ENCODE data around the gene NPTN. TPM values are rescaled to one million over a fixed set of nuclear protein-coding genes. Genes with fewer than 3 reads are reported as not detected.

The NPTN gene
- total and polyA plus RNA-seq, 2 of the 13 experiments (the other 11 are each of a cell fraction or from before 2014, with no cell fraction given) = 78.0 to 110 TPM

DNA sequence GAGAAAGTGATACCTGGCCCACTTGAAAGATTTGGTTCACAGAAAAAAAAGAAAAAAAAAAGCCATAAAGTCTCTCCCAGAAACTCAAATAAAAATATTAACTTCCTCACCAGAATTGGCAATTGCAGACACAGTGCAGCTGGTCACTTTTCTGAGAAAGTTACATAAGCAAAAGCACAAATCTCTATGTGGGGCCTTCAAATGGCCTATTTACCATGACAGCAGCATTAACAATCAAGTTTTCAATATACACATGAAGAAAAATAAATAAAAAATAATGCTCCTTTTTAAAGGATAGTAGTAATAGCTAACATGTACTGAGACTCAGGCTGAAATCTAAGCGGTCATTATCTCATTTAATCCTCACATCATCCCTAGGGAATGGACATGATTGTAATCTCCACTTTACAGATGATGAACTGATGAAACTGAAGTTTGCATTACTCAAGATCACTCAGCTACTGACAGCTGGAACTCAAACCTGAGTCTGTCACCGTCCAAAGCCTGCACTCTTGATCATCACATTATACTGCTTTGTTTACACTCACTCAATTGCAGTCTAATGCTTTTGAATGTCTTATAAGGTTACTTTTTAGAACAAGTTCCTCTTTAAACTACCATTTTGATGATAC, 3.3 kb downstream of the NPTN start (continued):
- TF ChIP-seq, protein P1, sequence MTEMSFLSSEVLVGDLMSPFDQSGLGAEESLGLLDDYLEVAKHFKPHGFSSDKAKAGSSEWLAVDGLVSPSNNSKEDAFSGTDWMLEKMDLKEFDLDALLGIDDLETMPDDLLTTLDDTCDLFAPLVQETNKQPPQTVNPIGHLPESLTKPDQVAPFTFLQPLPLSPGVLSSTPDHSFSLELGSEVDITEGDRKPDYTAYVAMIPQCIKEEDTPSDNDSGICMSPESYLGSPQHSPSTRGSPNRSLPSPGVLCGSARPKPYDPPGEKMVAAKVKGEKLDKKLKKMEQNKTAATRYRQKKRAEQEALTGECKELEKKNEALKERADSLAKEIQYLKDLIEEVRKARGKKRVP (CRISPR knock-in tag; IDR thresholded peaks at IDR 0.05) = peak in 1 of 2 experiments; percentile 73; a peak in 2 of 4 replicates
- TF ChIP-seq ZNF20 (CRISPR knock-in tag; IDR thresholded peaks at IDR 0.05) (no peak), FLYWCH1 (CRISPR knock-in tag; IDR thresholded peaks at IDR 0.05) (no peak), BHLHE40 (IDR thresholded peaks at IDR 0.05; ENCODE audit: low read length) (no peak), ZNF101 (CRISPR knock-in tag; IDR thresholded peaks at IDR 0.05; ENCODE audit: borderline replicate concordance, low read depth) (no peak), SOX13 (IDR thresholded peaks at IDR 0.05) (no peak), SOX13 (CRISPR knock-in tag; conservative IDR thresholded peaks at IDR 0.05 in 1 of 2, IDR thresholded peaks at IDR 0.05 in 1 of 2) (0 out of 4 replicates have a peak, but pooled peaks of 1 of the 2 experiments have one; percentile 17), TGIF2 (CRISPR knock-in tag; IDR thresholded peaks at IDR 0.05) (peak; percentile 65; the same call in 1 of the 2 replicates)
- TF ChIP-seq, protein P2, sequence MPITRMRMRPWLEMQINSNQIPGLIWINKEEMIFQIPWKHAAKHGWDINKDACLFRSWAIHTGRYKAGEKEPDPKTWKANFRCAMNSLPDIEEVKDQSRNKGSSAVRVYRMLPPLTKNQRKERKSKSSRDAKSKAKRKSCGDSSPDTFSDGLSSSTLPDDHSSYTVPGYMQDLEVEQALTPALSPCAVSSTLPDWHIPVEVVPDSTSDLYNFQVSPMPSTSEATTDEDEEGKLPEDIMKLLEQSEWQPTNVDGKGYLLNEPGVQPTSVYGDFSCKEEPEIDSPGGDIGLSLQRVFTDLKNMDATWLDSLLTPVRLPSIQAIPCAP (CRISPR knock-in tag; IDR thresholded peaks at IDR 0.05; ENCODE audit: low read depth) = no peak

Measured in HepG2 (cell line).